Endometrial microvascular endothelial cells (primary cell): Measurements from ENCODE around the gene CACNB2. TPM values are rescaled to one million over a fixed set of nuclear protein-coding genes. Genes with fewer than 3 reads are reported as not detected.
"Not testable (repeated sequence)": the region's sequence is repeated elsewhere in the genome, so short reads cannot be mapped to it uniquely, and the experiment has no call there.

Experiments used
- in situ Hi-C: cut with HindIII; loops from 2 replicates; pipeline ENCODE4 v1.10.0; 2017; ENCODE audit warnings: low sequenced_read_pairs, low pct_unique_long_range_greater_than_20kb; ENCODE audit errors: inconsistent ontology term
- total RNA-seq: library from RNA; depleted of rRNA; stranded (reverse); fragments of >200 nt; gene quantifications from one replicate; pipeline ENCODE4 v1.2.3, GENCODE V29; 2015; ENCODE audit errors: inconsistent ontology term

The CACNB2 gene
- total RNA-seq, 1 donor from 2014 or later: not detected

DNA sequence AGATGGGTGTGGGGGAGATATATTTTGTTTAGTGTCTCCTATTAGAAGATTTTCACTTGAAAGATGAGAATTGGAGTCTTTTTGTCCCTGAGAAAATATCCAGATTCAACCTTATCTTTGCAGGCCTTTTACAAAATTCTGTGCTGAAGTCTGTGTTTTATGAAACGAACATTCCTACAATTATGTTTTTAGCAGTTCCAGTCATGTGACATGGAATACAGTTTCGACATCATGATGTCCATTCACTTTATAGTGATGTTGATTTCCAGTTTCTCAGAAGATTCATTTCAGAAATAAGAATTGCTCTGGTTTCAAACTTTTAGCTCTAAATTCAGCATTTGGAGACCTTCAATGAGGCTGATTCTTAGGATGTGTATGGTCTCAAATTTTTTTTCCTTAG, 54.4 kb downstream of the CACNB2 start:
- in situ Hi-C loops: no loop called here

DNA sequence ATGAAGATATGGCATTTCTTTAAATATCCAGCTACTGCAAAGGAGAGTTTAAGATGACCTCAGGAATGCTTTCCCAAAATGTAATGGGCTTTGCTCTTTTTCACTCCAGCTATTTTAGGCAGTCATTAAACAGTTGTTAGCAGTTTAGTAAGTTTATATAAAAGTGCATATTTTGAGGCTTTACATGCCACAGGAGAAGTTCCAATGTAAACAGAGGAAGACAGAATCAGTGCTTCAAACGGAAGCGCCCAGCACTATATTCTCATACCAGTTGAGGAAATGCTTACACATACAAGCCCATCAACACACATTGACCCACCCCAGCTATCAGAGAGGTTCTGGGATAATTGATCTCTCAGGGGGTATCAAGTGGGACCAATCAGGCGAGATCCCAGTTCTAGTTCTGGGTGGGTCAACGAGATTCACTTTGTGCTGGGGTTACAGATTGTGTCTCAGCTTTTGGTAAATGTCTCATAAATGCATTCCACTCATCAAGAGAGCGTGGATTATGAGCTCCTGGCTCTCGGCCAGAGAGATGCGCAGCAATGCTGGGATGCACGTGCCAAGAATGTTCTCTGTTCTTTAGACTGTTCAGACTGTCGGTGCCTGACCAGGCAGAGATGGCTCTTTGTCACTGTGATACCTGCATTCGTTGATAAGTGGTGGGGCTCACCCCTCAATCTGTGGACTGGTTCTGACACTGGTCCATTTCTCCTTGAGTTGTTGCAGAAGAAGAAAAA, 55.0 kb downstream of the CACNB2 start:
- in situ Hi-C loops: no loop called here

DNA sequence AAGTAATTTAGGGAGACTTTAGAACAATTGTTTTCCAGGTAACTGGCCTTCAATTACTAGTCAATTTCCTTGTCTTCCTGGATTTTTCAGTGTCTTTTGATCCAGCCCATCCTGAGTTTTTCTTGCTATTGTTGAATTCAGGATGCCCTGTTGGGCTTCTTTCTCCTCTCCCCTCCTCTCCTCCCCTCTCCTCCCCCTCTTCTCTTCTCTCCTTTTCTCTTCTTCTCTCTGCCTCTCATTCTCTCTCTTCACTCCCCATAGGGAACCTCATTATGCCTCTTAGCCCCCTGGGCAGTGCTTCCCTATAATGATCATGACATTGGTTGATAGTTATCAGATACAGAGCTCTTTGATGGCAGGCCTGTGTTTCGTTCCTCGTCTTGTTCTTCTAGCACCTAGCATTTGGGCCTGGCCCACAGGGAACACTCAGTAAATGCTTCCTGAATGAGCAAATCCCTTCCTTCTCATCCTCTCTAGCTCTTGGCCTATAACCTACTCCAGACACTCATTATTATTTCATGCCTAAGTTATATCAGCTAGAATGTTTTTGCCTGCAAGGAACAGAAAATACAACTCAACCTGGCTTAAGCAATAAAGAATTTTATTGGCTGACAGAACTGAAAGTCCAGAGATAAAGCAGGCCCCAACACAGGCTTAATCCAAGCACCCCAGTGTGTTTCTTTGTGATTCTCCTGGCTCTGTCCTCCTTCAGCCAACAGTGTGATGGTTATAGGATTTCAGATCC, 56.8 kb downstream of the CACNB2 start:
- in situ Hi-C loops: no loop called here

DNA sequence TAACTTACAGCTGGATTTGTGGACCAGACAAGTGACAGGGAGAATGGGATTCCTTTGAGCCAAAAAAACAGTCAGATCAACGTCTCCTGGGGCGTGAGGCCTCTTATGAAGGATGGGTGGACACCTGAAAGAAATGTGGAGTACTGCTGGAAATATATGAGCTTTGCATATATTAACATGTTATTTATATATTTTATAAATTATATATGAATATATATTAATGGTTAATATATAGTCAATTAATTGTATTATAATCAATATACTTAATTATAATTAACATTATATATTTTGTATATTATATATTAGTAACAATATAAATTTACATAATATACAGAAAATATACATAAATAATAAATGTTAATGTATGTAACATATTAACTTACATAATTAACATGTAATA, 57.5 kb downstream of the CACNB2 start:
- in situ Hi-C loops: no loop called here

DNA sequence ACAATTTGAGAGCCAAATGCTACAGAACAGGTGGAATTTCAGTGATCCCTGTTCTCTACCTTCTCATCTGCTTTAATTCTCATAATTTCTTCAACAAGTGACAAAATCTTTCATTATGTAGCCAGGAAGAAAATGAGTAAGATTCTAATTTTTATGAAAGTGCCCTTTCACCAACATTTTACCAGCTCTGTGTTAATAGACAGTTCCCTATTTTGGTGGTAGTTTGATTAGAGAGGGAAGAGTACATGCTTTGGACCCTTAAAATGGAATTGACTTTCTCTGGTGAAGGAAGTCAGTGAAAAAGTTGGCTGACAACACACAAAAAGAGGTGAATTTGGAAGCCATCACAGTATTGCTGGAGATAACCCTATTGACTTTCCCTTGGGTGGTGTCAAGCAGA, 61.7 kb downstream of the CACNB2 start:
- in situ Hi-C loops: no loop called here

DNA sequence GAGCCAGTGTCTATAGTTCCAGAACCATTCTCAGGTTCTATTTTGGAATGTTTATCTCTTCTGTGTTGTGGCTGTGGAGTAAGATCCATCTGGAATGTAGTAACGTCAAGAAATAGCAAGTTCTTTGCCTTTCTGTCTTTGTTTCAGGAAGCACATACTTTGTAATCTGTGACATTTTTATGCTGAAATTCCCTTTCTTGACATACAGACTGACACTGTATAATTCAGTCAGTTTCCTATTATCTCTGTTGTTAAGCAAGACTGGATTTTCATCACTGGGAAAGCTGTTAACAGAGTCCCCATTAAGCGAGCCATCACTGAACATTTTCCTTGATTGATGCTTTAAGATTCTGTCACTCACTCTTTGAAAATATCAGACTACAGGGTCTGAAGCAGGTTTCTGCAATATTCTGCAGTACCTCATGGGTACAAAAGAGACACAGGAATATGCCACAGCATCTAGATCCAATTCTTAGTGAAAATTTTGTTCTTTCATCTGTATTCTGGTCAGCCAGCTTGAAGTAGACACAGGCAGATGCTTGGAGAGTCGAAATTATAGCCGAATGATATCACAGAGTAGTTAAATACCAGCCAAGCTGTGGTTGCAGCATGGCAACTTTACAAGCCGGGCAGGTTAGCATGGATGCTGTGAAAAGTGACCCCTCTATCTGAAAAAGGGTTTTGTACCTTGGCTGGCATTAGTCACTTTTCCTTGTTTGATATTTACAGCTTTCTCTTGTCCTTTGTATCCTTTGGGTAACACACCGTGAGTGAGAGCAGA, 62.6 kb downstream of the CACNB2 start:
- in situ Hi-C loops: no loop called here

DNA sequence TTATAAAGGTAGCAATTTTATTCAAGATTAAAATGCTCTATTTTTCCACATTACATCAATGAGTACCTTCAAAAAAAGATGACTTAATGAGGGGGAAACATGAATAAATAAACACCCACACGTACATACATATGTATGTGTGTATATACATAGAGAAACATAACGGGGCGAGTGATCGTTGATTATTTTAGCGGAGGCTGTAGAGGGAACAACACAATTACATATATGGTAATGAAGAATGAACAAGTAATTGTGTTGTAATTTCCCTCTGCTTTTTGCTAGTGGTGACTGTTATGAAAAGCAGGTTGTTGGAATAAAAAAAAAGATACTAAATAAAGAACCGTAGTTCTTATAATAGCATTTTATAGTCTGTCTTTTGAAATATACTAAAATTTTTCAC, 63.2 kb downstream of the CACNB2 start:
- in situ Hi-C loops: no loop called here

DNA sequence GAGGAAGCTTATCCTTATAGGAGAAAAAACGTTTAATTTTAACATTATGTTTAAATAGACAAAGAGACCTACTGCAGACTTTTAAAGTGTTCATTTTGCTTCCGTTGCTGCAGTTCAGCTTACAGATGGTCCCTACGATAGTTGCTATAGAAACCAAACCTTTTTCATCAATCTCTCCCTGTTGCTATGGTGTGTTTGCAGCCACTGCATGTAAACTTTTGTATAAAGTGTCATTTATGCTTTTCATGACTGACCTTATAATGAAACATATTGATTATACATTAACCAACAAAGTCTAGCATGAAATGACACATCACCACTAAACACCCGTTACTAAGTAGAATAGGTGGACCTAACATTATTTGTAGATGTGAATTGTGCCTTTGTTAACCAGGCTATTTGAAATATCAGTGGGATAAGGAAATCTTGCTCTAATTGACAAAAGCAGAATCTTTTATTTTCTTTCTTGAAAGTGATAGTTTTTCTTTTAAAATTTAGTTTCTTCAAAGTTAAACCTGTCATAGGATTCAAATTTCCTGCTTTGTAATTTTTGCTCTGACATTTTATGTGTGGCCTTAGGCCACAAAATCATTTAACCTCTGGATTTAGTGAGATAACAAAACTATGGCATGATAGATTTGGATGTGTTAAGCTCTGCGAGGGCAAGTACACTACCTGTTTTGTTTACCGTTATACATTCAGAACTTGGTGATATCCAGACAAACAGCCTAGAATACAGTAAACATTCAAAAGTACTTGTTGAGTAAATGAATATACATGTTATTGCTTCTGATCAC, 64.0 kb downstream of the CACNB2 start:
- in situ Hi-C loops: no loop called here

DNA sequence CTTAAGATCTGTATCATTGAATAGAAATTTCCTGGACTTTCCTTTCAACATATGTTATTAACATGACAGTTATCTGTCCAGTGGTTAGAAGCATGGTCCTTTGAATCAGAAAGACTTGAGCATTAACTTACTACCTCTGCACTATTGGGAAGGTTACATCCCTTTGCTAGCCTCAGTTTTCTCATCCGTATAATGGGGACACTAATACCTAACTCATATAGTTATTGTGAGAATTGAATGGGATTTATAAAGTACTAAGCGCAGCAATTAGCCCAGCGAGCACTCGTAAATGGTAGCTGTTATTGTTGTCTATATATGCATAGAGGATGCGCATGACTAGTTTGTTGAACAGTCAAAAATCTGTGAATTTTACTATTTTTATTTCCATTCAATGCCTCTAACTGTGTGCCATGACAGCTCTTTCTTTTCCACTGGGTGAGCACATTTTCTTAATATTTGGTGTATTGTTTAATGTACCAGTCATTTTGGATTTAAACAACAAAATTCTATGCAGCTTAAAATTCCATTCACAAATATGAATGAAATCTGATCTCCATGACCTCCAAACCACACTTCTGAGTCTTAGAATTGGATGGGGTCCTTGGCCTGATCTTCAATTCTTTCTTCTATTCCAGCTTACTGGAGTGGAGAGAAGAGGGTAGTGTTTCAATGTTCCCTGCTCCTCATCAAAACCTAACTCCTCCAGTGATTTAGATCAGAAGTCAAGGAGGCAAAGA, 65.0 kb downstream of the CACNB2 start:
- in situ Hi-C loops: no loop called here

DNA sequence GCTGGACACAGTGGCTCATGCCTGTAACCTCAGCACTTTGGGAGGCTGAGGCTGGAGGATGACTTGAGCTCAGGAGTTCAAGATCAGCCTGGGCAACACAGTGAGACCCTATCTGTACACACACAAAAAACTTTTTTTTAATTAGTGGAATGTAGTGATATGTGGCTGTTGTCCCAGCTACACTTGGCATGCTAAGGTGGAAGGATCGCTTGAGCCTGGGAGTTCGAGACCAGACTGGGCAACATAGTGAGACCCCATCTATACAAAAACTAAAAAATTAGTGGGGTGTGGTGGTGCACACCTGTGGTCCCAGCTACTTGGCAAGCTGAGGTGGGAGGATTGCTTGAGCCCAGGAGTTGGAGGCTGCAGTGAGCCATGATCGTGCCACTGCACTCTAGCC, 68.0 kb downstream of the CACNB2 start:
- in situ Hi-C loops: not testable (repeated sequence)

DNA sequence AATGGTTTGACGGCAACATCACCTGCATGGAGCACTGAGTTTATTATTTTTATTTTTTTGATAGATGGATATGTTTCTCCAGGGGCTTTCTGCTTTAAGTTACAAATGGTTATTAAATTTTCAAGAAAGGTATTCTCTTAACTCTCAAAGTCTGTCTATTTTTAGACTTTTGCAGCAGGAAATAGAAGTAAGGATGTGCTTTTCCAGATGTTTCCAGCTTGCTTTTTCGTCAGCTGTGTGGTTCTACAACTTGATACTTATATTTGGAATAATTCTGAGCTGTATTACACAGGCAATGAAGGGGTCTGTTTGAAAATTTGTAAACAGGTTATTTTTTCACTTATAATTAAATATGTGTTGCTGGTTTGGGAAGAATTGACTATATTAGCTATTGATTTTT, 69.0 kb downstream of the CACNB2 start:
- in situ Hi-C loops: no loop called here

DNA sequence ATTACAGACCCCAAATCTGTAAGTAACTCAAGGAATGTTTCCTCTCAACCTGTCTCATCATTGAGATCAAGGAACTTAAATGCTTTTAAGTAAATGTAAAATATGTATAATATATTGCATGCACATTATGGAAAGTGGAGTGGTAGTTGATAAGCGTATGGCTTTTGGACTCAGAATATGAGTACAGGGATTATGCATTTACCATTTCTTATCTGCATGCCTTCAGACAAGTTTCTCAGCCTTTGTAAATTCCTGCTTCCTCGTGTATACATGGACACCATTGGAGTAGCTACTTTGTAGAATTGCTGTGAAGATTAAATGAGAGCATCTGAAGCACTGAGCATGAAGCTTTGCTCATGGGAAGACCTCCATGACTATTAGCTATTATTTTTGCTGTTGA, 70.5 kb downstream of the CACNB2 start:
- in situ Hi-C loops: no loop called here

DNA sequence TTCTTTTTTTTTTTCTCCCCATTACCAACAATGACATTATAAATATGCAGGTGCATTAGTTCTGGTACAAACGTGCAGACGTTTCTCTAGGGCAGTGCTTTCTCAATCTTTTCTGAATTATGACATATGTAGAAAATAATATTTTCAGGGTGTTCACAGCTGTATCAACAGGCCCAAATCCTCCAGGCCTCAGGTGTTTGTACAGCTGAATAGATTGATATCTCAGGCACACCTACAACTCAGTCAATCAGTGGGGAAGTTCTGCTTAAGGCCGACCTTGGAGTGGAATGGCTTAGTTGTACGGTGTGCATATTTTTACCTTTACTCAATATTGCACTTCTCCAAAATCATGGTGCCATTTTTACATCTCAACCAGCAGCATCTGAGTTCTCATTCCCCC, 71.6 kb downstream of the CACNB2 start:
- in situ Hi-C loops: no loop called here

DNA sequence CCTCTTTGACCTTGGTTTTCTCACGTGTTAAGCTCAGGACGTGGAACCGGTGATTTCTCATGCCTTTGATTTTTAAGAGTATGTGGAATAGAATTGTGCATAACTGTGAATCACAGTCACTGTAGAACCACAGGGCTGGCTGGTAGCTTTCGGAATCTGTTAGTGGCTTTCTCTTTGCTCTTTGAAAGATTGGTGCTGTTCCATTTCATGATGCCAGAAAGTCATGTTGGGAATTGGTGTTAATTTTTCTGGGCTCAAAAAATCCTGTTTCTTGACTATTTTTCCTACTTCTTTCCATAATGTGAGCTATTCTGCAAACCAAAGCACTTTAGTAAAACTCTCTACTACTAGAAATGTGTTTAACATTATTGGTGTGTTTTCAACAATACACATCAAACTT, 73.0 kb downstream of the CACNB2 start:
- in situ Hi-C loops: no loop called here

DNA sequence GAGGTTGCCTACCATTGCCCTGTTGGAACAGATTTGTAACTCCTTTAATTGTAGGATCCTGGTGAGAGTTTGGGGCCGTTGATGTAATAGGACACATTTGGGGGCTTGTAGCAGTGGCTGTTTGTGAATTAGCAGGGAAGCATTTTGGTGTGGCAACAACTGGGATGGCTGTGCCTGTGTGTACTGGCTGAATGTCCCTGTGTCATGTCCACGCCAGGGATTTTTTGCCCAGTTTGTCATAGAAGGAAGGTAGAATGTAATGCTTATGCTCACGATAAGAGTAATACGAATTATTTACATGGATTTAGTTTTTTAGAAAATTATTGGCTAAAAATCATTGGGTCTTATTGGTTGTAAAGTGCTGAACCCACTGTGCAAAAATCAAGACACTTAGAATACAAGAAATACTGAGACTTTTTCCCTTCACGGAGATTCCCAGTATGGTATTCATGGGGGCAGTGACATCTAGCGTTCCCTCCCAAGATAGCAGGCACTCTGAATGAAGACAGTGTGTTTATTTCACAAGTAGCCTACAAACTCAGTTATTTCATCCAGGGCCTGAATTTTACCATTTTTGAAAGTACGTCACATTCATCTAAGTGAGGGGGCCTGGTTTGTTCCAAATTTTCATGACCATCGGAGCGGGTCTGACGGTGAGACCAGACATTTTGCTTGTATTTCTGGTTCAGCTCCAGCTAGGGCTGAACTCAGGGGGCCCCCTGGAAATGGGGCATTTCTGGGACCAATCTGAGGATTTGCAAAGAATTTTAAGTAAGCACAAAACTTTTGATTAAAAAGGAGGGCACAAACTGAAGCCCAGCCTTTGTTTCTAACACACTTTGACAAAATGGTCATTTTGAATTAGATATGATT, 74.7 kb downstream of the CACNB2 start:
- in situ Hi-C loops: no loop called here

DNA sequence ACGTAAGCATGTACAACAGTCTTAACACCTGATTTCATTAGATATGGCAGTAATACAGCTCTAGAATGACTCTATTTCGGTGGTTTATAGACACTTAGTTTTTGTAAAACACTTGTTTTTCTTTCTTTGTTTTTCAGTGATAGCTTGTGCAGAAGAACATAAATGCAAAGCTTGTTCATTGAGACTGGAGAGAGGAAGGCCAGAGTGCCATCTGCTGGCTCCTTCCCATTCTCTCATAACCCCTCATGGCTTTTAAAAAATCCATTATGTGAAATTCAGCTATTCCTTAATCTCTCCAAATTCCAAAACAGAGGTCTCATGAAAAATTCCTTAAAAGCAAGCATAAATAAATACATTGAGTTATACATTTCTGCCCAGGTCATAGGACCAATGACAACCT, 76.3 kb downstream of the CACNB2 start:
- in situ Hi-C loops: no loop called here

DNA sequence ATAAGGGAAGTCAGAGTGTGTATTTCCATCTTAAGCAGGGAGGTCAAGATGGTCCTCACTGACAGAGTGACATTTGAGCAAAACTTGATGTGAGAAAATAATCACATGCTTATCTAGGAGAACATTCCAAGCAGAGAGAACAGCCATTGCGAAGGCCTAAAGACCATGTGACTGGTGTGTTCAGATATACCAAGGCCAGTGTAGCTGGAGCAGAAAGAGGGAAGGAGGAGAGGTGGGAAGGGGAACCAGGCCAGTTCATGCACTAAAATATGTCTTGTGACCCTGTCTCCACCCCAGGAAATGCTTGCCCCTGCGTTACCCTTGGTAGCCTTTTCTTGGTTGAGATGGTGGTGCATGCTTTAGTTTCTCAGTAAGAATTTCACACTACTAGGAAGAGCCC, 77.4 kb downstream of the CACNB2 start:
- in situ Hi-C loops: no loop called here

DNA sequence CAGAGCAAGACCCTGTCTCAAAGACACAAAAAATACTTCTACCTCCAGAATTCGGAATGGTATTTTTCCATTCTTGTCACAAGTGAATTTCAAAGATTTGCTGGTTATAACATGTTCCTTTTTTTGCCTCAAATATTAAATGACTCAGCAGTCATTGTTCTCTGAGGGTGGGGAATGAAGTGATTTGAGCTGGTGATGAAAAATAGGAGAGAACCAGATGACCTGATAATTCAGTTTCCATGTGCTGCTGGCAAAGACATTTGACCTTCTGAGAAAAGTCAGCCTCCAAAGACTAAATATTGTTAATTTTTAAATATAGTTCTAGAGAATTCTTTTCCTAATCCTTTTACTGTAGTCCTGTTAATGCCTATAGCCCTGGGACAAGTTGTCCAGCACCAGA, 78.9 kb downstream of the CACNB2 start:
- in situ Hi-C loops: no loop called here
